Hematopoietic multipotent progenitor cell (in vitro differentiated cells): ENCODE data around the gene BCKDHA. TPM values are rescaled to one million over a fixed set of nuclear protein-coding genes. Genes with fewer than 3 reads are reported as not detected.
"Not testable (repeated sequence)": the region's sequence is repeated elsewhere in the genome, so short reads cannot be mapped to it uniquely, and the experiment has no call there.

ENCODE experiments used
- DNase-seq, 3 donors: peaks; one replicate each; pipeline ENCODE4 v3.0.0-alpha.2; 2011 to 2015; ENCODE audit warnings: low read depth in 2 of 3, low spot score in 2 of 3
- total RNA-seq: library from RNA; depleted of rRNA; stranded (reverse); fragments of >200 nt; gene quantifications from one replicate; pipeline ENCODE4 v1.2.3, GENCODE V29; 2012

BCKDHA gene
- total RNA-seq, 1 donor: 139 TPM

DNA sequence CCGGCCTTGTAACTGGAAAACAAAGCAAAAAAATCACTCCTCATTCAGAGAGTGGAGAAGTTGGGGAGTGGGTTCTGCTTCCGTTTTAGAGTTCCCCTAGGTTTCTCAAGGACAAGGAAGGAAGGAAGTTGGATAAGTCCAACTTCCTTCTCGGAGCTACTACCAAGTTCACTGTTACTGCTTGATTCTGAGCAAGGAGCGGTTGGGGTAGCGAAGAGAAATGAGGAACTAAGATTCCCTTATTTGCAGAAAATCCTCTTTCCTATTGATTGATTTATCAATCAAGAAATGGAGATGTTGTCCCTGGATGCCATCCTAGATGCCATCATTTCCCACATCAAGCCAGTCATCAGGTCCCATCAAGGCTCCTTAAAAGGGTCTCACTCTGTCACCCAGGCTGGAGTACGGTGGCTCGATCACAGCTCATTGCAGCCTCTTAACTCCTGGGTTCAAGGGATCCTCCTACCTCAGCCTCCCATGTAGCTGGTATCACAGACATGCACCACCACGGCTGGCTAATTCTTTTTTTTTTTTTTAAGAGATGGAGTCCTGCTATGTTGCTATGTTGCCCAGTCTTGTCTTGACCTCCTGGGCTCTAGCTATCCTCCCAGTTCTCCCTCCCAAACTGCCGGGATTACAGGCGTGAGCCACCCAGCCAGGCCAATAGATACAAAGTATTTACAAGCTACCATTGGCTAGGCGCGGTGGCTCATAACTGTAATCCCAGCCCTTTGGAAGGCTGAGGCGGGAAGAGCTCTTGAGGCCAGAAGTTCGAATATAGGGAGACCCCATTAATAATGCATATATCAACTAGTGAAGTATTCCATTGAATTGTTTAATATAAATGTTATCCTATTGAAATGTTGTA, 32.9 kb upstream of the BCKDHA start:
- DNase-seq: peak in 1 of 3 donors; percentile 43

DNA sequence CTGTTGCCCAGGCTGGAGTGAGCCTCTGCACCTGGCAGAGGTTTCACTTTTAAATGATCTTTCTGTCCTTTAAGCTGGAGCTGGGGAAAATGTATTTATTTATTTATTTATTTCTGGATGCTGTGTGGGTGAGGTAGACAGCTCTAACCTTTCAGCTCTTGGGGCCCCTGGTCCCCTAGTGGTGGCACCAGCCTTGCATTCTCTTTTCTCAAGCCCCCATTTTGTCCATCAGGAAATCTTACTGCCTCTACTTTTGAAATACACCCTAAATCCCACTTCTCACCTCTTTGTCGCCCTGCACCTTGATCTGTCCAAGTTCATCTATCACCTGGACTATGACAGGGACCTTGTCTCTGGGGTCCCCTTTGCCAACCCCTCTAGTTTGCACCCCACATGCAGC, 31.5 kb upstream of the BCKDHA start:
- peak in 1 of 3 donors; percentile 41 for DNase-seq

GRCh38 chr19:41367848-41368301, 29.7 kb upstream of the BCKDHA start:
- DNase-seq: peak in 2 of 3 donors; percentile 82

- DNase-seq: no peak
Observed at GRCh38 chr19:41369769-41370168, 27.8 kb upstream of the BCKDHA start.

- not testable (repeated sequence) for DNase-seq
Observed at GRCh38 chr19:41371119-41371518, 26.5 kb upstream of the BCKDHA start.

DNA sequence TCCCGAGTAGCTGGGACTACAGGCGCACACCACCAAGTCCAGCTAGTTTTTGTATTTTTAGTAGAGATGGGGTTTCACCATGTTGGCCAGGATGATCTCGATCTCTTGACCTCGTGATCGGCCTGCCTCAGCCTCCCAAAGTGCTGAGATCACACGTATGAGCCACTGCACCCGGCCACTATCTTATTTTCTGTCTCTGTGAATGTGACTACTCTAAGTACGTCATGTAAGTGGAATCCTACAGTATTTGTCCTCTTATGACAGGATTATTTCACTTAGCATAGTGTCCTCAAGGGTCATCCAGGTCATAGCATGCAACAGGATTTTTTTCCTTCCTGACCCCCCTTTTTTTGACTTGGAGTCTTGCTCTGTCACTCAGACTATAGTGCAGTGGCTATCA, 26.1 kb upstream of the BCKDHA start:
- DNase-seq: no peak

DNA sequence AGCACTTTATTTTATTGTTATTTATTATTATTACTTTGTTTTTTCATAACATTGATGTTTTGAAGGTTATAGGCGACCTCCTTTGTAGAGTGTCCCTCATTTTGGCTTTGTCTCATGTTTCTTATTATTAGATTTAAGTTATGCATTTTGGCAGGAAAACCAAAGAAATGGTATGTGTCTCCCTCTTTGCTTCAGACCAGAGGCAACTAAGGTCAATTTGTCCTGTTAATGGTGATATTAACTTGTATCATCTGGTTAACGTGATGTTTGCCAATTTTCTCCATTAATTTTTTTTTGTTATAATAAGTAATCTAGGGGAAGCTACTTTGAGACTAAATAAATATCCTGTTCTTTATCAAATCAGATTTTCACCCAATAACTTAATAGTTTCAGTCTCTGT, 25.1 kb upstream of the BCKDHA start:
- no peak for DNase-seq

GRCh38 chr19:41373993-41374392, 23.6 kb upstream of the BCKDHA start:
- no peak for DNase-seq

GRCh38 chr19:41376241-41376997, 21.2 kb upstream of the BCKDHA start, which contains the start of gene TMEM91:
Gene TMEM91 (plus strand): TSS chr19:41376533. CDS start chr19:41378310, 1,777 bp downstream.
- no peak for DNase-seq

DNA sequence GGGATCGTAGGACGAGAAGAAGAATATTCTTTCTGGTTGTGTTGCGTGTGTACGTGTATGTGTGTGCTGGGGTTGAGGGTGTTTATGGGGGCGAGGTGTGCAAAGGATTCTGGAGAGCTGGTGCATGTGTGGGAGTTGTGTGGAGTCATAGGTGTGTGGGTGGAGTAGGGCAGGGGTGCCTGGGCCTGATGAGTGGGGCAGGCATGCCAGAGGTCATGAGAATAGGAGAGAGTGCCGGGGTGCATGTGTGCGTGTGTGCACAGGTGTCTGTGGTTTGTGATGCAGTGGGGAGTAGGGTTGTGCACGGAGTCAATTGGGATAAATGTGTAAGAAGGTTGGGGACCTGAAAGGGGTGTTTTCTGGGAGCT, 20.6 kb upstream of the BCKDHA start:
- DNase-seq: no peak

- peak in 2 of 3 donors; percentile 83 to 92 for DNase-seq
Observed at GRCh38 chr19:41377977-41378709, 19.5 kb upstream of the BCKDHA start.

DNA sequence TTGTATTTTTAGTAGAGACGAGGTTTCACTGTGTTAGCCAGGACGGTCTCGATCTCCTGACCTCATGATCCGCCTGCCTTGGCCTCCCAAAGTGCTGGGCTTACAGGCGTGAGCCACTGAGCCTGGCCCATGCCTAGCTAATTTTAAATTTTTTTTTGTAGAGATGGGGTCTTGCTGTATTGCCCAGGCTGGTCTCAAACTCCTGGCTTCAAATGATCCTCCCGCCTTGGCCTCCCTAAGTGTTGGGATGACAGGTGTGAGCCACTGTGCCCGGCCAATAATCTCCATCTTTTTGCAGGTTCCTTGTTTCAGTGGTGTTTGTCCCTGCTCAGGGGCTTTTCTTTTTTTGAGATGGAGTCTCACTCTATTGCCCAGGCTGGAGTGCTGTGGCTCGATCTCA, 16.1 kb upstream of the BCKDHA start:
- not testable (repeated sequence) for DNase-seq

GRCh38 chr19:41384351-41384750, 13.3 kb upstream of the BCKDHA start:
- DNase-seq: no peak

DNA sequence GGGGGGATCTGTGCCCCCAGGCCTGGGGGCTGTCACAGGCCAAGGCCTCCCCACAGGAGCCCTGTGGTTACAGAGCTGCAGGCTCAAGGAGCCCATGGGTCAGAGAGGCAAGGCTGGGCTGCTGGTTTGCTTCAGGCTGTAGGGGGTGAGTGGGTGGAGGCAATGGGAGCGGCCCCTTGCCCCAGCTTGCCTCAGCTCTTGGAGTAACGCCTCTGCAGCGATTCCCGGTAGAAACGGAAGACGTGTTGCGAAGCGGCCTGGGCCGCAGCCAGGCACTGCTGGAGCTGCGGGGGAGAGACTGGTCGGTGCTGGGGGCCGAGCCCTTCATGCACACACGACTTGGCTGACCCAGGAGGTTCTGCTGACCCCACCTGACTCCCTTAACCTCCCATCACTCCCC, 11.2 kb upstream of the BCKDHA start:
- DNase-seq: no peak

DNA sequence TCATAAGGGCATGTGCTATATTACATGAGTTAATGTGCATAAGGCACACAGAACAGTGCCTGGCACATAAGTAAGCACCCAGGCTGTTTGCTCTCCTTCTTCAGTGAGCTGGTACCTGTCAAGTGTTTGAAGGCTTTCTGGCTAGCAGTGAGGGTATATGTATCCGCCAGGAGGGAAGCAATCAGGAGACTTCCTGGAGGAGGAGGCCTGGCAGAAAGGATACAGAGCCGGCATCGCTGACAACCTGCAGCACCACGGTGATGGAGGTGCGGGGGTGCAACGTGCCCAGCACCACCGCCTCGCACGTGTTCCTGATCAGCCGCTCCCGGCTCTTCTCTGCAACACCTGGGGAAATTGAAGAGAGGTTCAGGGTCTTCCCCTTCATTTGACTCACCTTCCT, 6.0 kb upstream of the BCKDHA start:
- DNase-seq: no peak

DNA sequence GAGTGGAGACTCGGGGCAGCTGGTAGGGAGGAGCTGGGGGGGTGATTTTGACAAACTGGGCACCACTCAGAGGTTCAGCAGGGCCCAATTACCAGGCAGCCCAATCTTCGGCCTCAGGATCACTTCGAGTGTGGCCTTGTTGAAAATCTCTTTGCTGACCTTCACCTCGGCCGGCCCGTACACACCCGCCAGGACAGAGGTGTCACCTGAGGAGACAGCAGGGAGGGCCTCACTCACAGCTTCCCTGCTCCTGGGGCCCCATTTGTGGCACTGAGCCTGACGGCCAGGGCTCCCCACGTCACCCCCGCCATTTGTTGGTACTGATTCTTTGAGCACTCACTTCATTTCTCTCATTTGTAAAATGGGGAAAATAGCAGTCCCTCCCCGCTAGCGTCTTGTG, 4.8 kb upstream of the BCKDHA start:
- no peak for DNase-seq

- no peak for DNase-seq
Observed at GRCh38 chr19:41395355-41395754, 2.3 kb upstream of the BCKDHA start.

DNA sequence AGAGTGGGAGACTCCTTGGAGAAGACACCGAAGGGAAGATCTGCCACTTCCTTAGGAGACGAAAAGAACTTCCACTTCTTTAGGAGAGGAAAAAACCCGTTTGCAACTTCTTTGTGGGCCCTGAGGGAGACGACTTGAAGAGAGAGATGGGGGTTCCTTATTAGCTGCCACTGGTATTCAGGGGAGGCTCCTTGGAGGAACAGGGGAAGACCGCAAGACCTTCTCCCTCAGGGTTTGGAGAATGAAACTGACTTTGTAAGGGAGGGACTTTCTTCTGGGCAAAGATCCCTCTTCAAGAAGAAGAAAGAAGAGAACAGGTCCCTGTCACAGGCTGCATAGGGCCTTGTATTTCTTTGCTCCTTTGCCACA, 416 bp downstream of the BCKDHA start:
- DNase-seq: no peak

GRCh38 chr19:41398598-41398997, 980 bp downstream of the BCKDHA start:
- no peak for DNase-seq

DNA sequence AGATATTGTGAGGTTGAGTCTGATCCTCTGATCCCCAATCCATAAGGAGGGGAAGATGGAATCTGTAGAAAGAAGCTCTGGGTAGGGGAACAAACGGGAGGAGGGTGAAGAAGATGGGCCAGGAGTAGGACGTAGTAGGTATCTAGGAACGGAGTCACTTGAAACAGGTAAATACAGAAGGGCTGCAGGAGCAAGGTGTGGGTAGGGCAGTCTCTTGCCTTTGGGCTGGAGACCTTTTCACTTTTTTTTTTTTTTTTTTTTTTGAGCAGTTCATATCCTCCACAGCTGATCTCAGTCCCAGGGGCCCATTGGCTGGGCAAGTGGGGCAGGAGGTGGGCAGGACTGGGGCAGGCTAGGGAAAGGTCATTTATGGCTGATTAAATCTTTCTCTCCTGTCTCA, 1.5 kb downstream of the BCKDHA start:
- no peak for DNase-seq

DNA sequence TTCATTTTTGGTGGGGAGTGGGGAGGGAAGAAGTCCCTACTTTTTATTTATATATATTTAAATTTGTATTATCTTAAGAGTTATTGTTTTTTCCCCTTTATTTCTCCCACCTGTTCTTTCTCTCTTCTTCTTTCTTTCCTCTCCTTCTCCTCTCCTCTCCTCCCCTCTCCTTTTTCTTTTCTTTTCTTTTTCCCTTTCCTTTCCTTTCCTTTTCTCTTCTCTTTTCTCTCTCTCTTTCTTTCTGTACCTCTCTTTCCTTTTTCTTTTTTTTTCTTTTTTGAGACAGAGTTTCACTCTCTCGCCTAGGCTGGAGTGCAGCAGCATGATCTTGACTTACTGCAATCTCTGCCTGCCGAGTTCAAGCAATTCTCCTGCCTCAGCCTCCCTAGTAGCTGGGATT, 1.9 kb downstream of the BCKDHA start:
- DNase-seq: no peak
